Smooth muscle cell (in vitro differentiated cells): Measurements from ENCODE around the gene ZNF764. TPM values are rescaled to one million over a fixed set of nuclear protein-coding genes. Genes with fewer than 3 reads are reported as not detected.

Source experiments
- DNase-seq: peaks from one replicate; lab custom pipeline; 2025; ENCODE audit not compliant: unreplicated experiment; lab: John Stamatoyannopoulos, UW
- H2AFZ ChIP-seq: fragments of 200-600 bp; sonication (generic); 2 replicates; pipeline ENCODE4 v1.6.0; 2016; ENCODE audit warnings: antibody characterized with exemption, low read depth, mild to moderate bottlenecking
- H3F3A ChIP-seq: fragments of 200-600 bp; sonication (generic); 2 replicates; pipeline ENCODE4 v1.6.0; 2017; ENCODE audit warnings: antibody characterized with exemption, low read depth
- H3K27ac ChIP-seq: fragments of 200-600 bp; sonication (generic); 2 replicates; pipeline ENCODE4 v1.5.1; 2016; ENCODE audit warnings: low read depth, mild to moderate bottlenecking
- H3K27me3 ChIP-seq: fragments of 200-600 bp; sonication (generic); 2 replicates; pipeline ENCODE4 v1.6.1; 2016; ENCODE audit warnings: low read depth, mild to moderate bottlenecking
- H3K36me3 ChIP-seq: fragments of 200-600 bp; sonication (generic); 2 replicates; pipeline ENCODE4 v1.5.1; 2016; ENCODE audit warnings: low read depth
- H3K4me1 ChIP-seq: fragments of 200-600 bp; sonication (generic); 2 replicates; pipeline ENCODE4 v1.5.1; 2016; ENCODE audit warnings: low read depth
- H3K4me2 ChIP-seq: fragments of 200-600 bp; sonication (generic); 2 replicates; pipeline ENCODE4 v1.6.0; 2016; ENCODE audit warnings: mild to moderate bottlenecking
- H3K4me3 ChIP-seq: fragments of 200-600 bp; sonication (generic); 2 replicates; pipeline ENCODE4 v1.5.1; 2016; ENCODE audit warnings: mild to moderate bottlenecking
- H3K79me2 ChIP-seq: fragments of 200-600 bp; sonication (generic); 2 replicates; pipeline ENCODE4 v1.6.0; 2016; ENCODE audit warnings: low read depth, mild to moderate bottlenecking
- H3K9ac ChIP-seq: fragments of 200-600 bp; sonication (generic); 2 replicates; pipeline ENCODE4 v1.6.0; 2016; ENCODE audit warnings: low read depth
- H3K9me3 ChIP-seq: fragments of 200-600 bp; sonication (generic); replicated peaks from 2 replicates; pipeline ENCODE4 v1.5.1; 2016; ENCODE audit warnings: low read depth
- H4K20me1 ChIP-seq: fragments of 200-600 bp; sonication (generic); 2 replicates; pipeline ENCODE4 v1.6.0; 2016; ENCODE audit warnings: low read depth
- WGBS: methylation state at CpG from one replicate; pipeline ENCODE4 v1.1.7; 2016; ENCODE audit warnings: low lambda C conversion rate; 5-methylcytosine and 5-hydroxymethylcytosine counted together
- polyA plus RNA-seq: library from polyadenylated mRNA; unstranded; fragments of >200 nt; fragmentation: Nextera tagmentation; extraction: Ambion mirVana; gene quantifications from 2 replicates; pipeline ENCODE4 v1.2.1, GENCODE V29; 2016
- total RNA-seq: library from RNA; depleted of rRNA; stranded (reverse); fragments of >200 nt; gene quantifications from 2 replicates; pipeline ENCODE4 v1.2.3, GENCODE V29; 2014
- TF ChIP-seq, protein P1 (sequence below): fragments of 200-600 bp; sonication (generic); IDR thresholded peaks from 2 replicates; pipeline ENCODE4 v1.5.1; 2017; ENCODE audit warnings: borderline replicate concordance, mild to moderate bottlenecking, antibody characterized with exemption; ENCODE audit not compliant: insufficient read depth, poor library complexity, severe bottlenecking

ZNF764 gene
- total and polyA plus RNA-seq, 2 experiments from 2014 or later, result 1.6 to 6.5 TPM

DNA sequence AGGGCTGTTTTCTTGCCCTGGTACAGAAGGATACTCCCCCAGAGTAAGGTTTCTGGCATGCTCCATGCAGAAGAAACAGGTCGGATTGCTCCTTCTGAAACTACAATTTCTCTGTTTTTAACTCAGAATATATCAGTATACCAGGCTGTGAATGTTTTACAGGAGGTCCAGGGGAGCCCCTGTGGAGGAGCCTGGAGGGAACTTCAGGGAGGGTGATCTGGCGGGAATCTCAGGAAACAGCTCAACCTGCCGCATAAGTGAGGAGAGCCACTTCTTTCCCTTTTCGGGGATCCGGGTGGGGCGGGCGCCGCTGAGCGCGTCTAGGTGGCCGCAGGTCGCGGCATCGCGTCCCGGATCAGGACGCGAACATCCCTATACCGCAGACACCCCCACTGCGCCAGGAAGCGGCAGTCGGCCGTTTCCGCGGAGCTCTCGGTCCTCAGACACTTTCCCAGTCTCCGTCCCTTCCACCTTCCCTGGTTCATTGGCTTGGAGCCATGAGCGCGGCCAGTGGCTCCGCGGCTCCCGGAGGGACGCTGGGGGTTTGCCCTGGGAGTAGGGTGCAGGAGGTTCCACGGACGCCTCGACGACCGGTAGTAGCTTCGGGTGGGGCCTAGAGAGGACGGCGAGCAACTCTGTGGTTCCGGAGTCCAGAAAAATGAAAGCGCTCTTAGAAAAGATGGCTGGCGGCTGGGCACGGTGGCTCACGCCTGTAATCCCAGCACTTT, 3.1 kb upstream of the ZNF764 start:
- no peak for DNase-seq
- H3K9ac ChIP-seq, result no peak overlapping the region
- H3K4me3 ChIP-seq, result peak overlapping the region; percentile 30
- peaks cover 15% of the 10 kb centered on the region for H3K79me2 ChIP-seq
- H3K27ac ChIP-seq, result no peak overlapping the region
- H4K20me1 ChIP-seq, result no peaks in the 10 kb centered on the region
- TF ChIP-seq, protein P1, sequence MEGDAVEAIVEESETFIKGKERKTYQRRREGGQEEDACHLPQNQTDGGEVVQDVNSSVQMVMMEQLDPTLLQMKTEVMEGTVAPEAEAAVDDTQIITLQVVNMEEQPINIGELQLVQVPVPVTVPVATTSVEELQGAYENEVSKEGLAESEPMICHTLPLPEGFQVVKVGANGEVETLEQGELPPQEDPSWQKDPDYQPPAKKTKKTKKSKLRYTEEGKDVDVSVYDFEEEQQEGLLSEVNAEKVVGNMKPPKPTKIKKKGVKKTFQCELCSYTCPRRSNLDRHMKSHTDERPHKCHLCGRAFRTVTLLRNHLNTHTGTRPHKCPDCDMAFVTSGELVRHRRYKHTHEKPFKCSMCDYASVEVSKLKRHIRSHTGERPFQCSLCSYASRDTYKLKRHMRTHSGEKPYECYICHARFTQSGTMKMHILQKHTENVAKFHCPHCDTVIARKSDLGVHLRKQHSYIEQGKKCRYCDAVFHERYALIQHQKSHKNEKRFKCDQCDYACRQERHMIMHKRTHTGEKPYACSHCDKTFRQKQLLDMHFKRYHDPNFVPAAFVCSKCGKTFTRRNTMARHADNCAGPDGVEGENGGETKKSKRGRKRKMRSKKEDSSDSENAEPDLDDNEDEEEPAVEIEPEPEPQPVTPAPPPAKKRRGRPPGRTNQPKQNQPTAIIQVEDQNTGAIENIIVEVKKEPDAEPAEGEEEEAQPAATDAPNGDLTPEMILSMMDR, result no peak
- H3F3A ChIP-seq, result no peaks in the 10 kb centered on the region
- H2AFZ ChIP-seq, result no peak overlapping the region
- H3K9me3 ChIP-seq, result no peaks in the 10 kb centered on the region
- WGBS, result 38% methylated on average over 39 of the region's 46 CpGs
- no peaks in the 10 kb centered on the region for H3K27me3 ChIP-seq
- H3K36me3 ChIP-seq, result no peaks in the 10 kb centered on the region
- peak overlapping the region; percentile 73 for H3K4me2 ChIP-seq
- peaks cover 5% of the 10 kb centered on the region for H3K4me1 ChIP-seq

DNA sequence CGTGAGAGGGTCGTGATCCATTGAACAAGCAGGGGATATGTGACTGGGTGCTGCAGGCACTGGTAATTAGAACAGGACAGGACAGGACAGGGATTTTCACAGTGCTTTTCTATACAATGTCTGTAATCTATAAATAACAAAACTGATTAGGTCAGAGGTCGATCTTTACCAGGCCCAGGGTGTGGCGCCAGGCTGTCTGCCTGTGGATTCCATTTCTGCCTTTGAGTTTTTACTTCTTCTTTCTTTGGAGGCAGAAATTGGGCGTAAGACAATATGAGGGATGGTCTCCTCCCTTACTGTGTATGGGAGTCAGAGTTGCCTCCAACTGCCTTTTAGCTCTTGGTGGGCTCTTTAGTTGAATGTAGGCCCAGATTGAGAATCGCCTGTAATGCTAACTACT, 1.5 kb upstream of the ZNF764 start:
- Histone ChIP-seq H3K36me3 (no peaks in the 10 kb centered on the region), H3K9me3 (no peaks in the 10 kb centered on the region), H3K79me2 (peaks cover 15% of the 10 kb centered on the region), H3K27ac (no peak overlapping the region), H4K20me1 (no peaks in the 10 kb centered on the region), H3K9ac (no peak overlapping the region), H3K4me3 (no peak overlapping the region), H3F3A (no peaks in the 10 kb centered on the region), H2AFZ (no peak overlapping the region), H3K4me1 (peaks cover 5% of the 10 kb centered on the region), H3K4me2 (no peak overlapping the region), H3K27me3 (no peaks in the 10 kb centered on the region)
- 94% methylated on average over 6 of the region's 6 CpGs for WGBS
- TF ChIP-seq, protein P1, result no peak
- DNase-seq, result no peak

DNA sequence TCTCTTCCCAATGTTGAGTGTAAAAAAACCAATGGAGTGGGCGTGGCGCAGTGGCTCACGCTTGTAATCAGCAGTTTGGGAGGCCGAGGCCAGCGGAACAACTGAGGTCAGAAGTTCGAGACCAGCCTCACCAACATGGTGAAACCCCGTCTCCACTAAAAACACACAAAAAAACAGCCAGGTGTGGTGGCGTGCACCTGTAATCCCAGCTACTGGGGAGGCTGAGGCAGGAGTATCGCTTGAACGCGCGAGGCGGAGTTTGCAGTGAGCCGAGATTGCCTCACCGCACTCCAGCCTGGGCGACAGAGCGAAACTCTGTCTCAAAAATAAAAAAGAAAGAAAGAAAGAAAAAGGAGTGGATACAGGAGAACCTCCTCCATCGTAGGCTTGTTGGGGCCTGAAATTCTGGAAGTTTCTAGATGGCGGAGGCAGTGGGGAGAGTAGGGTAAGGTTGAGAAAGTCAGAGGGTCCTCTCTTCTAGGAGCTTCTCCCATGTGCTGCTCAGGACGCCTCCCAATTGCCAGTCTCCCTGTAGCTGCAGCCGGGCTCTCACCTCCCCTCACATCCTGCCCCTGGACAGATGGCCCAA, 709 bp upstream of the ZNF764 start:
- H3K4me2 ChIP-seq, result peak overlapping the region; percentile 87

More for the DNA sequence above, 709 bp upstream of the ZNF764 start:
- Histone ChIP-seq H3K79me2 (peaks cover 15% of the 10 kb centered on the region), H3F3A (no peaks in the 10 kb centered on the region), H3K36me3 (no peaks in the 10 kb centered on the region), H3K27me3 (no peaks in the 10 kb centered on the region), H3K4me3 (peak overlapping the region; percentile 79), H3K9me3 (no peaks in the 10 kb centered on the region), H3K27ac (peak overlapping the region; percentile 25), H4K20me1 (no peaks in the 10 kb centered on the region), H3K9ac (no peak overlapping the region), H3K4me1 (peaks cover 5% of the 10 kb centered on the region), H2AFZ (peak overlapping the region; percentile 39)
- DNase-seq, result no peak
- TF ChIP-seq, protein P1, result no peak
- 88% methylated on average over 21 of the region's 21 CpGs for WGBS
